OCI-LY3 (cell line): ENCODE data around the gene PSMG2.

Source experiments
- H2AFZ ChIP-seq: fragments of 200-600, 300-600 bp; shearing (Covaris generic); 2 replicates; pipeline ENCODE4 v1.6.0; 2014; ENCODE audit warnings: antibody characterized with exemption, low read depth, low read length
- H3K27ac ChIP-seq: fragments of 200-600, 300-600 bp; sonication (generic); 2 replicates; pipeline ENCODE4 v1.5.1; 2014; ENCODE audit warnings: mild to moderate bottlenecking, low read length, moderate library complexity, mixed read lengths
- H3K27me3 ChIP-seq: fragments of 200-600, 300-600 bp; sonication (generic); 2 replicates; pipeline ENCODE4 v1.6.1; 2014; ENCODE audit warnings: low read depth, low read length, mixed read lengths
- H3K36me3 ChIP-seq: fragments of 200-600, 300-600 bp; sonication (generic); replicated peaks from 2 replicates; pipeline ENCODE3; 2014; ENCODE audit warnings: low read depth, low read length, mixed read lengths
- H3K4me1 ChIP-seq: fragments of 300-600, 200-600 bp; sonication (generic); 2 replicates; pipeline ENCODE4 v1.6.1; 2014; ENCODE audit warnings: low read length, mixed read lengths
- H3K4me2 ChIP-seq: fragments of 200-600, 300-600 bp; sonication (generic); 2 replicates; pipeline ENCODE4 v1.6.1; 2014; ENCODE audit warnings: low read length, mixed read lengths
- H3K4me3 ChIP-seq: fragments of 300-600, 200-600 bp; sonication (generic); 2 replicates; pipeline ENCODE4 v1.5.1; 2014; ENCODE audit warnings: antibody characterized with exemption, mild to moderate bottlenecking, low read length, moderate library complexity
- H3K79me2 ChIP-seq: fragments of 300-600, 200-600 bp; shearing (Covaris generic); 2 replicates; pipeline ENCODE4 v1.6.1; 2014; ENCODE audit warnings: mild to moderate bottlenecking, low read length, mixed read lengths
- H3K9ac ChIP-seq: fragments of 300-600, 200-600 bp; shearing (Covaris generic); 2 replicates; pipeline ENCODE4 v1.6.0; 2014; ENCODE audit warnings: mild to moderate bottlenecking, low read length, moderate library complexity
- H3K9me3 ChIP-seq: fragments of 200-600, 300-600 bp; shearing (Covaris generic); 2 replicates; pipeline ENCODE4 v1.6.1; 2014; ENCODE audit warnings: low read length, mixed read lengths; ENCODE audit not compliant: insufficient read depth
- H4K20me1 ChIP-seq: fragments of 200-600, 300-600 bp; sonication (generic); 2 replicates; pipeline ENCODE4 v1.6.1; 2016; ENCODE audit warnings: low read length, mixed read lengths; ENCODE audit not compliant: insufficient read depth
- CTCF ChIP-seq: fragments of 200-600, 300-600 bp; sonication (generic); IDR thresholded peaks from 2 replicates; pipeline ENCODE4 v1.5.1; 2014; ENCODE audit warnings: antibody characterized with exemption, low read length, low read depth
- EZH2phosphoT487 ChIP-seq: fragments of 200-600 bp; shearing (Covaris generic); IDR thresholded peaks from 2 replicates; pipeline ENCODE4 v1.6.1; 2018; ENCODE audit warnings: antibody characterized with exemption, mixed run types, low read depth

PSMG2 gene

DNA sequence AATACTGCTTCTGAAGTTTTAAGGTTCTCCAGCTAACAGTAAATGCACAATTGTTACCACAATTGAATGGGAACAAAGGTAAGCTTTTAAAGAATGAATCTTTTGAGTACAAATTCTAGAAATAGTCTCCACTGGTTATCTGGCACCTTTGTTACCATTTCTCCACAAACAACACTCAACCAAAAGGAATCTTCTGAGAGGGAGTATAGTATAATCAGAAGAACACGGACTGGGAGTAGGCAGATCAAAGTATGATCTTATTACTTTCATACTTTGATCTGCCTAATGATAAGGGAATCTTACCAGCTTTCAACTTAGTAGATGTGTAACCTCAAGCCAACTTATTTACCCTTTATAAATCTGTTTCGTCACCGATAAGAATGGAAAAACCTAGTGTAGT is 1.7 kb upstream of the PSMG2 start:
- Histone ChIP-seq H3K4me3 (peak overlapping the region; percentile 85), H3K4me1 (peaks cover 24% of the 10 kb centered on the region), H4K20me1 (peaks cover 8% of the 10 kb centered on the region; the same call in 1 of the 2 replicates), H3K9me3 (no peaks in the 10 kb centered on the region), H3K79me2 (peaks cover 67% of the 10 kb centered on the region), H3K27me3 (no peaks in the 10 kb centered on the region), H2AFZ (no peak overlapping the region), H3K36me3 (peaks cover 31% of the 10 kb centered on the region), H3K9ac (no peak overlapping the region), H3K4me2 (peak overlapping the region; percentile 63), H3K27ac (no peak overlapping the region)
- no peak for TF ChIP-seq CTCF
- no peak for TF ChIP-seq EZH2phosphoT487

DNA sequence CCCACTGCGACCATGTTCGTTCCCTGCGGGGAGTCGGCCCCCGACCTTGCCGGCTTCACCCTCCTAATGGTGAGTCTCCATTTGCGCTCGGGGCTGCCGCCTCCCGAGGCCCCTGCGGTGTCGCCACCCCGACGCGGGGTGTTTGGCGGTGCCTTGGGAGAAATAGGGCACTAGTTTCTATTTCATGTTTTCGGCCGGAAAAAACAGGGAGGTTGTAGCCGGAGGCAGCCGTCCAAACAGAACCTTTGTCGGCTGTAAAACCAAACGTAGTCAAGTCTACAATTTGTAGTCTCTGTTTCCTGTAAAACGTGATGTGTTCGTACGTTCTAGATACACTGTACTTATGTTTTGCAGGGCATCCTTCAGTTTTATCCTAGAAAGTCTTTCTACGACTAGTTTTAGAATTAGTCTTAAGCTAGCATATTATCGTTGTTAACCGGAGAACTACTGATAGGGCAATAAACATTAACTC is 290 bp downstream of the PSMG2 start:
- H4K20me1 ChIP-seq: peaks cover 8% of the 10 kb centered on the region; the same call in 1 of the 2 replicates
- H3K4me3 ChIP-seq: peak overlapping the region; percentile 85
- H3K36me3 ChIP-seq: peaks cover 30% of the 10 kb centered on the region
- TF ChIP-seq CTCF (no peak), EZH2phosphoT487 (no peak)
- peaks cover 24% of the 10 kb centered on the region for H3K4me1 ChIP-seq
- peak overlapping the region; percentile 72 for H3K4me2 ChIP-seq
- peak overlapping the region; percentile 77 for H3K27ac ChIP-seq
- H3K79me2 ChIP-seq: peaks cover 72% of the 10 kb centered on the region
- peak overlapping the region; percentile 88 for H3K9ac ChIP-seq
- H3K9me3 ChIP-seq: no peaks in the 10 kb centered on the region
- peak overlapping the region; percentile 89 for H2AFZ ChIP-seq
- no peaks in the 10 kb centered on the region for H3K27me3 ChIP-seq

DNA sequence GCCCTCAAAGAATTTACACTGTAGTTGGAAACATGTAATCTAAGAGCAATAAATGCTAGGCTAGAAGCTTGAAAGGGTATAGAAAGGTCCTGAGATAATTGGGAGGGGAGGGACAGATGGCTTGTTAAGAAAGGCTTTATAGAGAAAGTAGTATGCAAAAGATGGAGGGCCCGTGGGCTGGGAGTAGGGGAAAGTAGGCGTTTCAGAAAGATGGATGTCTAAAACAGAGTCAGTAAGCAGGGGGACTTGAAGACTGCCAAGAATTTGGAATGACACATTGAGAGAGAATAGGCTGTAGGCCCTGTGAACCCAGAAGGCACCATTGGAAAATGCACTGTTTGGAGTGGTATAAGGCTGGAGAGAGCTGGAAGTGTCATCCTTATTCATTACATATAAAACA is 822 bp downstream of the PSMG2 start:
- peak overlapping the region; percentile 72 for H3K4me2 ChIP-seq
- H3K36me3 ChIP-seq: peaks cover 26% of the 10 kb centered on the region
- peaks cover 72% of the 10 kb centered on the region for H3K79me2 ChIP-seq
- H3K27ac ChIP-seq: no peak overlapping the region; the same call in 1 of the 2 replicates
- H3K9me3 ChIP-seq: no peaks in the 10 kb centered on the region
- no peaks in the 10 kb centered on the region for H3K27me3 ChIP-seq
- TF ChIP-seq EZH2phosphoT487: no peak
- no peak for TF ChIP-seq CTCF
- peak overlapping the region; percentile 88 for H3K9ac ChIP-seq
- H2AFZ ChIP-seq: no peak overlapping the region
- peaks cover 24% of the 10 kb centered on the region for H3K4me1 ChIP-seq
- peaks cover 8% of the 10 kb centered on the region; the same call in 1 of the 2 replicates for H4K20me1 ChIP-seq
- H3K4me3 ChIP-seq: peak overlapping the region; percentile 85

- Histone ChIP-seq H3K4me3 (no peak overlapping the region), H3K9ac (no peak overlapping the region), H2AFZ (no peak overlapping the region), H3K79me2 (peaks cover 14% of the 10 kb centered on the region), H3K27ac (no peak overlapping the region), H3K4me1 (no peaks in the 10 kb centered on the region), H3K9me3 (no peaks in the 10 kb centered on the region), H3K27me3 (no peaks in the 10 kb centered on the region), H3K36me3 (peaks cover 42% of the 10 kb centered on the region), H3K4me2 (no peak overlapping the region), H4K20me1 (no peaks in the 10 kb centered on the region)
- TF ChIP-seq EZH2phosphoT487 (no peak), CTCF (no peak)
Observed at GRCh38 chr18:12711446-12711845, 8.6 kb downstream of the PSMG2 start.
